Stimulated activated CD4-positive, alpha-beta T cell treated with anti-CD3 and anti-CD28 coated beads, Interleukin-1b, Interleukin-23, amount 100 ng/mL, for 1 hour (primary cell): Measurements from ENCODE around the gene SPIN4.
"Not testable (repeated sequence)": the region's sequence is repeated elsewhere in the genome, so short reads cannot be mapped to it uniquely, and the experiment has no call there.

Experiments
- DNase-seq, 2 donors: peaks; one replicate each; pipeline ENCODE4 v3.0.0-alpha.2; 2020; ENCODE audit warnings: low read depth in 2 of 2

The SPIN4 gene

GRCh38 chrX:63350941-63351616 is at the start of gene SPIN4:
SPIN4 (minus strand) TSS chrX:63351332; CDS start chrX:63350819, 513 bp downstream.
- DNase-seq: peak in 1 of 2 donors; percentile 17

- no peak for DNase-seq
These were observed 49.2 kb upstream of the SPIN4 start for GRCh38 chrX:63400340-63400739.

- no peak for DNase-seq
These were observed 43.7 kb upstream of the SPIN4 start for GRCh38 chrX:63394872-63395271.

- DNase-seq: not testable (repeated sequence)
These were observed 42.0 kb upstream of the SPIN4 start for GRCh38 chrX:63393094-63393493.

- no peak for DNase-seq
These were observed 36.3 kb upstream of the SPIN4 start for GRCh38 chrX:63387411-63387810.

- DNase-seq: not testable (repeated sequence)
These were observed 33.1 kb upstream of the SPIN4 start for GRCh38 chrX:63384263-63384662.

- DNase-seq: not testable (repeated sequence)
These were observed 21.9 kb upstream of the SPIN4 start for GRCh38 chrX:63373012-63373411.

GRCh38 chrX:63367699-63368098 is 16.6 kb upstream of the SPIN4 start:
- not testable (repeated sequence) for DNase-seq

GRCh38 chrX:63363788-63364187 is 12.7 kb upstream of the SPIN4 start:
- DNase-seq: no peak

- no peak for DNase-seq
These were observed 10.4 kb upstream of the SPIN4 start for GRCh38 chrX:63361494-63361893.

GRCh38 chrX:63354484-63354883 is 3.4 kb upstream of the SPIN4 start:
- no peak for DNase-seq

GRCh38 chrX:63350465-63350877 is 661 bp downstream of the SPIN4 start:
- DNase-seq: no peak

- DNase-seq: no peak
These were observed 1.8 kb downstream of the SPIN4 start for GRCh38 chrX:63349307-63349706.

GRCh38 chrX:63330681-63331080 is 20.5 kb downstream of the SPIN4 start:
- no peak for DNase-seq

- no peak for DNase-seq
These were observed 23.3 kb downstream of the SPIN4 start for GRCh38 chrX:63327788-63328187.

GRCh38 chrX:63299596-63299995 is 51.5 kb downstream of the SPIN4 start:
- DNase-seq: no peak
